Measurements from ENCODE around the gene PTCH2.
A peak's percentile ranks its signal among the peaks of the same experiment; 100 is the strongest.

The PTCH2 gene

DNA sequence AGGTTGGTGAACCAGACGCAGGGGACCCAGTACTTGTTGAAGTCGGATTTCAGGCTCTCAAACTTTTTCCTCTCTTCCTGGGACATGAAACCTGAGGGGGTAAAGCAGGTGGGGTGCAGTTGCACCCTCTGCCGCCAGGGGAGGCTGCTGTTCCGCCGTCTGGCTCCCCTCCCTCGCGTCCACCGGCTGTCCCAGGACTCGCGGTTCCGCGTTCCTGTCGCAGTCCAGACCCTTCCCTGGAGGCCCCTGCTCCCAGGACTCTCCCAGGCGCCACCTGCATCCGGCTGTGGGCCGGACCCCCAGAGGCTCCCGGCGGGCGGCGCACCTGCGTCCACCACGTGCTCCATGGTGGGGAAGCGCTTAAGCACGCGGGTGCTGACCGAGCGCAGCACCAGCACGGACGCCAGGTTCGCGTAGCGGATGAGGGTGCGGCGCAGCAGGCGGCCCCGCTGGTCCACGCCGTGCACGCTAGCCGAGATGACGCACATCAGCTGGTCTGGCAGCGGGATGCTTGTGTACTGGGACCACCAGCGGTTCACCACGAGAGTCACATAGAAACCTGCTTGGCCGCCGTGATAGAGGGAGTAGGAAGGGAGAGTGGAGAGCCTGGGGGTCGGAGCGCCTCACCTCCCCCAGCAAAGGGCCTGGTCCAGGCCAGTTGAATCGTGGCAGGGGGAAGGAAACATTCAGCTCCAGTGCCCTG is 56.8 kb downstream of the PTCH2 start:
- no peaks in the 10 kb centered on the region for H3K9me3 ChIP-seq
- peak overlapping the region; percentile 20 for H3K27ac ChIP-seq
- H3K27me3 ChIP-seq = peaks cover 20% of the 10 kb centered on the region
- TF ChIP-seq, protein P1, sequence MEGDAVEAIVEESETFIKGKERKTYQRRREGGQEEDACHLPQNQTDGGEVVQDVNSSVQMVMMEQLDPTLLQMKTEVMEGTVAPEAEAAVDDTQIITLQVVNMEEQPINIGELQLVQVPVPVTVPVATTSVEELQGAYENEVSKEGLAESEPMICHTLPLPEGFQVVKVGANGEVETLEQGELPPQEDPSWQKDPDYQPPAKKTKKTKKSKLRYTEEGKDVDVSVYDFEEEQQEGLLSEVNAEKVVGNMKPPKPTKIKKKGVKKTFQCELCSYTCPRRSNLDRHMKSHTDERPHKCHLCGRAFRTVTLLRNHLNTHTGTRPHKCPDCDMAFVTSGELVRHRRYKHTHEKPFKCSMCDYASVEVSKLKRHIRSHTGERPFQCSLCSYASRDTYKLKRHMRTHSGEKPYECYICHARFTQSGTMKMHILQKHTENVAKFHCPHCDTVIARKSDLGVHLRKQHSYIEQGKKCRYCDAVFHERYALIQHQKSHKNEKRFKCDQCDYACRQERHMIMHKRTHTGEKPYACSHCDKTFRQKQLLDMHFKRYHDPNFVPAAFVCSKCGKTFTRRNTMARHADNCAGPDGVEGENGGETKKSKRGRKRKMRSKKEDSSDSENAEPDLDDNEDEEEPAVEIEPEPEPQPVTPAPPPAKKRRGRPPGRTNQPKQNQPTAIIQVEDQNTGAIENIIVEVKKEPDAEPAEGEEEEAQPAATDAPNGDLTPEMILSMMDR (IDR thresholded peaks at IDR 0.05) = peak; percentile 97
- H3K4me3 ChIP-seq (ENCODE audit: low read depth in 1 of 2, low read length in 1 of 2) = peak overlapping the region; percentile 66 to 72
- peaks cover 2% of the 10 kb centered on the region for H3K36me3 ChIP-seq
- peaks cover 29% of the 10 kb centered on the region in 2 experiments for H3K4me1 ChIP-seq (ENCODE audit: control insufficient read depth in 1 of 2, insufficient read depth in 1 of 2, low read depth in 1 of 2, low read length in 1 of 2)

DNA sequence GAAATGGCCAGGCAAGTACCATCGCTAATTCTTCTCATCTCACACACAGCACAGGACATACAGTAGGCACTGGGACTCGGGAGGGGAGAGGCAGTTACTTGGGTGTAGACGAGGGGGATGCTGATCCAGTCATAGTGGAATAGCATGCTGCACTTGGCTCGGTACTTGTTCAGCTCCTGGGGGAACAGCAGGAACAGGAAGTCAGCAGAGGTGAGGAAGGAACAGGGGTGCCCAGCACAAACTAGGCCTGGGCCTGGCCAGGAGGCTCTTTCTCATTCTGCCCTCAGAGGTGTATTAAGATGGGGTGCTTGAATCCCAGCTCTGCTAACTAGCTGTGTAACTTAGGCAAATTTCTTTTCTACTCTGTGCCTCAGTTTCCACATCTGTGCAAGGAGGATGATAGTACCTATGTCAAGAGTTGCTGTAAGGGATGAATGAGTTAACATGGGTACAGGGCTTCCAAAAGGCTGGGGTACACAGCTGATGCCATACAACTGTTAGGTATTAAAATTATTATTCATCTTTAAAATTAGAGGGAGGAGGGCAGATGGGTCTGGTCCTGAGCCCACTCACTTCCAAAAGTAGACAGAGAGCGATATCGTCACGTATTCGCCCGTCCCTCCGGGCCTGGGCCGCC is 57.4 kb downstream of the PTCH2 start:
- Histone ChIP-seq H3K4me3 (ENCODE audit: low read depth in 1 of 2, low read length in 1 of 2) (peak overlapping the region; percentile 66 to 72), H3K4me1 (ENCODE audit: control insufficient read depth in 1 of 2, insufficient read depth in 1 of 2, low read depth in 1 of 2, low read length in 1 of 2) (peaks cover 29% of the 10 kb centered on the region in 2 experiments), H3K27ac (no peak overlapping the region), H3K9me3 (no peaks in the 10 kb centered on the region), H3K36me3 (peaks cover 8% of the 10 kb centered on the region), H3K27me3 (peaks cover 20% of the 10 kb centered on the region)
- TF ChIP-seq, protein P1 (IDR thresholded peaks at IDR 0.05) = no peak

DNA sequence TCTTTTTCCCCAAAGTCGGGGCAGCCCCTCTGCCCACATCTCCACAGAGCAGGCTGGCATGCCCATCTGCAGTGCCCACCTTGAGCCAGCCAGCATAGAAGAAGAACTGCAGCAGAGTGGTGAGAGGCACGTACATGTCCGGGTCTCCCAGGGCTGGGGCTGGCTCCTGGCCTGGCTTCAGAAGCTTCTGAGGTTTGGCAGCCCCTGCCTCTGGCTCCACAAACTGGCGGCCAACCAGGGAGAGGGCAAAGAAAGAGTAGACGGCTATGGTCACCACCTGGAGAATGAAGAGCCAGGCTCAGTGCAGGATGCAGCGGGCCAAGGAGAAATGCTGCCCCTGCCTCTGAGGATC is 58.0 kb downstream of the PTCH2 start:
- Histone ChIP-seq H3K4me1 (ENCODE audit: control insufficient read depth in 1 of 2, insufficient read depth in 1 of 2, low read depth in 1 of 2, low read length in 1 of 2) (peaks cover 29% of the 10 kb centered on the region in 2 experiments), H3K27me3 (peaks cover 20% of the 10 kb centered on the region), H3K27ac (no peak overlapping the region), H3K4me3 (ENCODE audit: low read depth in 1 of 2, low read length in 1 of 2) (no peak overlapping the region), H3K9me3 (no peaks in the 10 kb centered on the region), H3K36me3 (peaks cover 13% of the 10 kb centered on the region)
- TF ChIP-seq, protein P1 (IDR thresholded peaks at IDR 0.05) = no peak

DNA sequence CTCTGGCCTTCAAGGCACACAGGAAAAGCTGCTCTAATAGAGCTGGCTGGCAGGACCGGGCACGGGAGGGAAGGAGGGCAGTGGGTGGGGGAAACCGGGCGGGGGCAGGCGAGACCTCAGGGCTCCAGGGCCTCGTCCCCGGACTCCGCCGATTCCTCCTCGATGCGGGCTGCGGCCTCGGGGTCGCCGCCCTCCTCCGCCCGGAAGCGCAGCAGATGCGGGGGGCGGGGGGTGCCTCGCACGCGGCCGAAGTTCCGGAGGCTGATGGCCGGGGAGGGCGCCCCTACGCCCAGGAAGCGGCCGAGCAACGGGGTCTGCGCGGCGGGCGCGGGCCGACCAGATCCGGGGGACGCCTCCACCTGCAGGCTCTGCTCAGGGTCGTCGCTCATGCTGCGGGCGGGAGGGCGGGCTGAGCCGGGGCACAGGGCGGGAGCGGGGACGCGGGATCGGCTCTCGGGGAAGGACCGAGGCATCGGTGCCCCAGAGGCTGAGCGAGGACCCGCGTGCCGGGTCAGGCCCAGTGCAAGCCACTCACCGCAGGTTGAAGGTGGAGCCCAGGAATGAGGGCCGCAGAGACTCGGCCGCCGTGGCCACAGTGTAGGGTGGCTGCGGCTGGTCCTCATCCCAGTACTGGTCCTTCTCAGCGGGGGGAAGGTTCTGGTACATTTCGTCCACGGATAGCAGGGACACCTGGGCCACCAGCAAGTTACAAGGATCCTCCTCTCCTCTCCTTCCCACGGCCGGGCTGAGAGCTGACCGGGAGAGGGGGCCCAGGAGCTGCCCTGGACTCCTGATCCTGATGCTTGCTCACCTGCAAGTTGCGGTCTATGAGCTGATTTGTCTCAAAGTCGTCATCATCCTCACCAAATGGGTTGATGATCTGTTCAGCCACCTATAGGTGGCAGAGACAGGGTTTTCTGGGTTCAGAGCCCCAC is 58.7 kb downstream of the PTCH2 start:
- Histone ChIP-seq H3K27ac (no peak overlapping the region), H3K4me3 (ENCODE audit: low read depth in 1 of 2, low read length in 1 of 2) (peak overlapping the region; percentile 12 to 57), H3K9me3 (no peaks in the 10 kb centered on the region), H3K27me3 (peaks cover 20% of the 10 kb centered on the region), H3K36me3 (peaks cover 19% of the 10 kb centered on the region), H3K4me1 (ENCODE audit: control insufficient read depth in 1 of 2, insufficient read depth in 1 of 2, low read depth in 1 of 2, low read length in 1 of 2) (peaks cover 29% of the 10 kb centered on the region in 2 experiments)
- TF ChIP-seq, protein P1 (IDR thresholded peaks at IDR 0.05) = no peak

DNA sequence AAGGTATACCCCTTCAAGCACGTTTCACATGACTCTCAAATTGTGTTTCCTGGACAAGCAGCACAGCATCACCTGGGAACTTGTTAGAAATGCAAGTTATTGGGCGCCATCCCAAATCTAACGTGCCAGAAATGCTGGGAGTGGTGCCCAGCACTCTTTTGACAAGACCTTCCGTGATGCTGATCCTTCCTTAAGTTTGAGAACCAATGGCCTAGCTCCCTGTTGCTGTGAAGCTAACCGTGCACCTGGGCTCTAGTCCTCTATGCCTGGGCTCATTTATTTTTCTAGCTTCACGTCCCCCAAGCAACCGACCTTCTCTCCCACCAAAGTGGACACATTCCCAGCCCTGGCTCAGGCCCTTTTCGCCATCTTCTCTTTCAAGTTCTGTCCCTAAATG is 59.4 kb downstream of the PTCH2 start:
- H3K4me1 ChIP-seq (ENCODE audit: control insufficient read depth in 1 of 2, insufficient read depth in 1 of 2, low read depth in 1 of 2, low read length in 1 of 2) = peaks cover 29% of the 10 kb centered on the region in 2 experiments

More for the DNA sequence above, 59.4 kb downstream of the PTCH2 start:
- peaks cover 20% of the 10 kb centered on the region for H3K27me3 ChIP-seq
- H3K4me3 ChIP-seq (ENCODE audit: low read depth in 1 of 2, low read length in 1 of 2) = peak overlapping the region; percentile 12 to 57
- H3K27ac ChIP-seq = no peak overlapping the region
- H3K36me3 ChIP-seq = peaks cover 25% of the 10 kb centered on the region
- no peaks in the 10 kb centered on the region for H3K9me3 ChIP-seq
- TF ChIP-seq, protein P1 (IDR thresholded peaks at IDR 0.05) = no peak
